Stomach (tissue), 9 donors: ENCODE measurements around the gene TM7SF3. TPM values are rescaled to one million over a fixed set of nuclear protein-coding genes. Genes with fewer than 3 reads are reported as not detected.
"Not testable (repeated sequence)": the region's sequence is repeated elsewhere in the genome, so short reads cannot be mapped to it uniquely, and the experiment has no call there.

Experiments
- DNase-seq, 2 donors: peaks; one replicate each; pipeline versions ENCODE4 v3.0.0 to v3.0.0-alpha.2; 2013 to 2019
- H3K27ac ChIP-seq, 5 donors: fragments of 200-600 bp in 4 of 5; sonication (generic) in 4 of 5; one replicate each; pipeline ENCODE4 v1.5.1; 2013 to 2019; ENCODE audit warnings: mild to moderate bottlenecking in 1 of 5, moderate library complexity in 1 of 5
- H3K27me3 ChIP-seq, 3 donors: fragments of 200-600 bp; sonication (generic); one replicate each; pipeline ENCODE4 v1.5.1; 2017 to 2019; ENCODE audit warnings: mixed run types in 1 of 3
- H3K36me3 ChIP-seq, 4 donors: fragments of 200-600 bp; sonication (generic); 1 replicate in 3 of 4; 2 replicates in 1 of 4; pipeline ENCODE4 v1.5.1; 2016 to 2019
- H3K4me1 ChIP-seq, 4 donors: fragments of 200-600 bp; sonication (generic); one replicate each; pipeline ENCODE4 v1.5.1; 2016 to 2019
- H3K4me3 ChIP-seq, 4 donors: fragments of 200-600 bp; sonication (generic) in 3 of 4; one replicate each; pipeline ENCODE4 v1.5.1; 2016 to 2019; ENCODE audit warnings: mild to moderate bottlenecking in 1 of 4
- H3K9me3 ChIP-seq, 4 donors: fragments of 200-600 bp; sonication (generic); one replicate each; pipeline ENCODE4 v1.5.1; 2016 to 2019
- CTCF ChIP-seq, 7 experiments: fragments of 450-650 bp in 4 of 7; fragments of 200-600 bp in 3 of 7; sonication (generic) in 3 of 7; IDR thresholded peaks; one replicate each; pipeline ENCODE4 v1.5.1; 2016 to 2019; ENCODE audit warnings: antibody characterized with exemption in 7 of 7, control low read depth in 2 of 7, mild to moderate bottlenecking in 1 of 7
- EP300 ChIP-seq: sonication (generic); formaldehyde crosslinking; IDR thresholded peaks from one replicate; pipeline ENCODE4 v1.6.1; 2017; ENCODE audit warnings: antibody characterized with exemption
- POLR2A ChIP-seq, 4 donors: fragments of 450-650 bp; IDR thresholded peaks; one replicate each; pipeline ENCODE4 v1.6.1; 2016; ENCODE audit warnings: antibody characterized with exemption in 4 of 4, control low read depth in 2 of 4, mild to moderate bottlenecking in 1 of 4, moderate library complexity in 1 of 4
- POLR2AphosphoS5 ChIP-seq, 3 donors: sonication (generic); formaldehyde crosslinking; IDR thresholded peaks; one replicate each; pipeline ENCODE4 v1.6.1; 2016; ENCODE audit warnings: antibody characterized with exemption in 3 of 3
- WGBS, 5 donors: extraction: QIAGEN DNeasy Blood & Tissue Kit in 3 of 5; methylation state at CpG; one replicate each; pipeline versions ENCODE4 v1.1.5 to v1.1.7; 2013 to 2018; 5-methylcytosine and 5-hydroxymethylcytosine counted together
- intact Hi-C: fragments of 100-400 bp; cut with DNase I; formaldehyde crosslinking; loops from one replicate; pipeline ENCODE4 v1.15.1; 2023; ENCODE audit warnings: low total_unique reads
- polyA plus RNA-seq, 3 donors: library from polyadenylated mRNA; stranded (reverse); fragments of 200-250 nt; gene quantifications; one replicate each; pipeline ENCODE4 v1.2.3, GENCODE V29; 2013
- total RNA-seq, 5 donors: library from RNA; depleted of rRNA; stranded (reverse); fragments of >200 nt; gene quantifications; one replicate each; pipeline versions ENCODE4 v1.1.0 to v1.2.3, GENCODE V29; 2014 to 2016
- donor health status: healthy with polysubstance abuse.
- donor health status: Bipolar disorder and iron deficiency.
- donor health status: healthy.

The TM7SF3 gene
- total and polyA plus RNA-seq, 8 donors = 13.5 to 148 (median 75.4) TPM

- intact Hi-C loops = no loop called here
- 53 to 92% (median 88%) methylated on average over 1 of the region's 1 CpG for WGBS, 5 donors
- no peak for DNase-seq
Measured at GRCh38 chr12:27018037-27018436, 3.9 kb upstream of the TM7SF3 start.

GRCh38 chr12:27017163-27017823 lies 3.1 kb upstream of the TM7SF3 start:
- 42 to 59% (median 49%) methylated on average over 5 of the region's 5 CpGs for WGBS, 5 donors
- H3K27me3 ChIP-seq, H3K9me3 ChIP-seq, H3K4me3 ChIP-seq, H3K36me3 ChIP-seq, intact Hi-C loops, H3K27ac ChIP-seq: not testable (repeated sequence)
- peak in 1 of 2 donors; percentile 38 for DNase-seq
- H3K4me1 ChIP-seq = peaks cover 22 to 40% (median 30%) of the 10 kb centered on the region in 4 donors

More at GRCh38 chr12:27018037-27018436, 3.9 kb upstream of the TM7SF3 start:
- Histone ChIP-seq H3K36me3 (no peaks in the 10 kb centered on the region), H3K27me3 (no peaks in the 10 kb centered on the region), H3K27ac (no peak overlapping the region), H3K4me3 (no peak overlapping the region), H3K9me3 (no peaks in the 10 kb centered on the region), H3K4me1 (peaks cover 15 to 33% (median 23%) of the 10 kb centered on the region in 4 donors)
- TF ChIP-seq EP300 = no peak

DNA sequence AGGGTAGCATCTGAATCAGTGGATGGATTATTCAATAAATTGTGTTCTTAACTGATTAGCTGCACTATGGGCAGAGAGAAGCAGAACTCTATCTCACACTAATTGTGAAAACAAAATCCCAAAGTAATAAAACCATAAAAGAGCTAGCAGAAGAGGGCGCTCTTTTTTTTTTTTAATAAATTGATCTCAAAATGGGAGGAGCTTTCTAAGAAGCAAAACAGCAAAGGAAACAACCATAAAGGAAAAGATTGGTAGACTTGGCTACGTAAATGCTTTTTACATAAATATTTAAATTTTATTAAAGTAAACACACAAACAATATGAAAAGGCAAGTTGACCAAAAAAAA lies 1.5 kb upstream of the TM7SF3 start:
- Histone ChIP-seq H3K4me1 (peaks cover 22 to 53% (median 40%) of the 10 kb centered on the region in 4 donors), H3K27ac (peak overlapping the region in 4 of 5 donors; percentile 90 to 96 (median 94)), H3K9me3 (no peaks in the 10 kb centered on the region), H3K4me3 (no peak overlapping the region), H3K36me3 (no peaks in the 10 kb centered on the region), H3K27me3 (no peaks in the 10 kb centered on the region)
- TF ChIP-seq POLR2AphosphoS5 (IDR thresholded peaks at IDR 0.05) (no peak), CTCF (IDR thresholded peaks at IDR 0.05) (peak in 3 of 7 experiments; percentile 30 to 52 (median 39))
- intact Hi-C loops = no loop called here
- peak in 1 of 2 donors; percentile 62 for DNase-seq
- WGBS, 5 donors = 1 to 14% (median 4%) methylated on average over 2 of the region's 2 CpGs

DNA sequence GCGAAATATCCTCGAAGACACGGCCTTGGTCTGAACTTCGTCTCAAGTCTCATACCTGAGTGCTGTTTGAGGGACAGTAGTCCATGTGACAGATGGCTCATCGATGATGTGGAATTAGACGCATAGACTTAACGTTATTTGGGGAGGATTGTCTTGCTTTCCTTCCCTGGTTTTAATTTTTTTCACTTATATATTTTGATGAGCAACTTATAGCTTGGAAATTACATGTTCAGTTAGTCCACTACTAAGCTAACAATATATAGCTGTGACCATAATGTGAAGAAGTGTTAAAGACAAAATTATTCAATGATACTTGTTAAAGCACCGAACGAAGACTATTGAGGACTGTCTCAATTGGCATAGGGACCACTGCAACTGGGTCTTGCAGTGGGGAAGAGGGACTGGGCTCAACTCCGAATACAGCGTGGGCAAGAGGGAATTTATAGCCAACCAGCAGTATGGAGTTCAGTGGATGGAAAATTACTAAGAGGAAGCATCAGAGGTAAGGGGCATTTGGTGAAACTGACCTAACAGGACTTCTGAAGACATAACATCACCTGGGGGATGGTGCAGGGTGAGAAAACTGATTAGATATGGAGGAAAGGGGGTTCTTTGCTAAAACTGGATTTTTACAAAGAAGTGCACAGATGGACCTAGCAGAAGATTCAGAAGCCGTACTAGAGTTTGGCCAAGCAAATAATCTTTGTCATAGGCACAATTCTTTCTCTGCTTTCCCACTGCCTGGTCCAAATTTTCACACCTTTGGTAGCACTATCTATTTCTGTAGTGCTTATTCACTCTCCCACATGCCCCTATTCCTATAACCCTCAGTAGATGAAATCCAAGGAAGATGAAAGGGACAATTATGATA lies 910 bp upstream of the TM7SF3 start:
- peak overlapping the region; percentile 85 to 96 (median 90) for H3K4me3 ChIP-seq
- intact Hi-C loops = no loop called here
- TF ChIP-seq POLR2AphosphoS5 (IDR thresholded peaks at IDR 0.05) (no peak), CTCF (IDR thresholded peaks at IDR 0.05) (no peak), POLR2A (IDR thresholded peaks at IDR 0.05) (no peak), EP300 (no peak)
- peak overlapping the region; percentile 90 to 96 (median 96) for H3K27ac ChIP-seq
- peaks cover 22 to 59% (median 43%) of the 10 kb centered on the region in 4 donors for H3K4me1 ChIP-seq
- no peaks in the 10 kb centered on the region for H3K9me3 ChIP-seq
- no peaks in the 10 kb centered on the region for H3K27me3 ChIP-seq
- 37 to 46% (median 40%) methylated on average over 12 of the region's 12 CpGs for WGBS, 5 donors
- no peak for DNase-seq
- H3K36me3 ChIP-seq = no peaks in the 10 kb centered on the region

DNA sequence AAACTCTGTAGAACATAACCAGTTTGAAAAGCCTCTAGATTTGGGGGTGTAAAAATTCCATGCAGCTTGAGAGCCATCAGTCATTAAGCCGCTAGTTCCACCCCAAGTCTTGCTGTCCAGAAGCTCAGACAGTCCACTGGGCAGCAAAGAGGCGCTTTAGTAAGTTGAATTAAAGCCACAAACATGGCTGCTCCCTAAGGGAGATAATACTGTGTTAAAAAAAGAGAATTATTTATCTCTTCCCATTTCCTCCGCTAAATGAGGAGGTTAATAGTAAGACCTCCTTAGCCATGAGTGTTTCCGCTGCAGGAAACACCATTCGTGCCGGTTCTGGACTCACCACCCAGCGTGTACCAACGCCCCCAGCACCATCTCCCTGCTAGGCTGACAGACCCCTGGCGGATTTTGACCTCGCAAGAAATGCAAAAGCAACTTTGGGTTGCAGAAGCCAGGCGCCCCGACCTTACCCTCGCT lies 536 bp downstream of the TM7SF3 start:
- Histone ChIP-seq H3K4me3 (peak overlapping the region; percentile 85 to 96 (median 90)), H3K27ac (peak overlapping the region; percentile 90 to 96 (median 96)), H3K27me3 (no peaks in the 10 kb centered on the region), H3K36me3 (no peaks in the 10 kb centered on the region), H3K9me3 (no peaks in the 10 kb centered on the region), H3K4me1 (peaks cover 22 to 66% (median 45%) of the 10 kb centered on the region in 4 donors)
- TF ChIP-seq POLR2A (IDR thresholded peaks at IDR 0.05) = no peak
- TF ChIP-seq EP300 = no peak
- TF ChIP-seq POLR2AphosphoS5 (IDR thresholded peaks at IDR 0.05) = no peak
- TF ChIP-seq CTCF (IDR thresholded peaks at IDR 0.05) = no peak
- intact Hi-C loops = no loop called here
- WGBS, 5 donors = 0 to 1% (median 1%) methylated on average over 13 of the region's 13 CpGs
- no peak for DNase-seq
